ENCODE results near the gene IGF2R.
"Not testable (repeated sequence)": the region's sequence is repeated elsewhere in the genome, so short reads cannot be mapped to it uniquely, and the experiment has no call there.

IGF2R gene

GRCh38 chr6:159960485-159960884 lies 8.4 kb upstream of the IGF2R start:
- no peak overlapping the region for H3K4me3 ChIP-seq (ENCODE audit: low read length)
- no peak for TF ChIP-seq CTCF (IDR thresholded peaks at IDR 0.05; ENCODE audit: insufficient read depth, low read depth, low read length, missing control alignments)
- DNase-seq (ENCODE audit: low read depth): no peak

GRCh38 chr6:159961528-159961927 lies 7.4 kb upstream of the IGF2R start:
- DNase-seq (ENCODE audit: low read depth): peak; percentile 77
- TF ChIP-seq CTCF (IDR thresholded peaks at IDR 0.05; ENCODE audit: insufficient read depth, low read depth, low read length, missing control alignments): no peak
- H3K4me3 ChIP-seq (ENCODE audit: low read length): no peak overlapping the region

DNA sequence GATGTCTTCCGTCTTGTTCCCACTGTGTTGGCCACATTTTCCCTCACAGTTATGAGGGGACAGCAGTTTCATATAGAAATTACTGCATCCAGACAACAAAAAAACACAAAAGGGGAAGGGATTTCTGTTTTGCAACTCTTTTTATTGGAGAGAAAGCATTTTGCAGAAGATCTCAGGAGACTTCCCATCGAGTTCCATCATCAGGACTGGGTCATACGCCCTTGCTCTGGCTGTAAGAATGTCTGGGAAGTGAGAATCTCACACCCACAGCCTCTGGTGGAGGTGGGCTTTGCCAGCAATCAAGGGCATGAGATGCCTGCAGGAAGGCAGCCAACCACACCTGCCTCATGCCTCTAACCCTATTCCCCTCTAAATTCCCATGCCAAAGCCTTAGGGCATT lies 5.8 kb upstream of the IGF2R start:
- no peak for TF ChIP-seq CTCF (IDR thresholded peaks at IDR 0.05; ENCODE audit: insufficient read depth, low read depth, low read length, missing control alignments)
- no peak for DNase-seq (ENCODE audit: low read depth)
- H3K4me3 ChIP-seq (ENCODE audit: low read length): no peak overlapping the region

- no peak for DNase-seq (ENCODE audit: low read depth)
- TF ChIP-seq CTCF (IDR thresholded peaks at IDR 0.05; ENCODE audit: insufficient read depth, low read depth, low read length, missing control alignments): no peak
- no peak overlapping the region for H3K4me3 ChIP-seq (ENCODE audit: low read length)
These were observed 4.8 kb upstream of the IGF2R start for GRCh38 chr6:159964046-159964445.

GRCh38 chr6:159966339-159966738 lies 2.5 kb upstream of the IGF2R start:
- peak; percentile 48 for DNase-seq (ENCODE audit: low read depth)
- TF ChIP-seq CTCF (IDR thresholded peaks at IDR 0.05; ENCODE audit: insufficient read depth, low read depth, low read length, missing control alignments): peak; percentile 13
- H3K4me3 ChIP-seq (ENCODE audit: low read length): no peak overlapping the region

DNA sequence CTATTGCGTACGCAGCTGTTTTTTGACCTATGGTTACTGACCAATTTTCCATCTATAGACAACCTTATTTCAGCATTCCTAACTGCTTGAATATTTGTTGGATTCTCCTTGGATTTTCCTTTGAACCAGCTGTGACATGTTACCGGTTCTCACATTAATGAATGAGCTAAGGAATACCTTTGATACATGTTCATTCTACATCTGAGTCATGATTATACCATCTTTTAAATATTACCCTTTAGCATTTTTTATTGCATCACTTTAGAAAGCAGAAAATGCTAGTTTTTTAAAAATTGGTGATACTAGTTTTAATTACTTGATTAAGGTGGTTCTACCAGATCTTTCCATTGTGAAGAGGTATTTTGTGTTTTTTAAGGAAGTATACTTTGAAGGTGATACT lies 1.9 kb upstream of the IGF2R start:
- TF ChIP-seq CTCF (IDR thresholded peaks at IDR 0.05; ENCODE audit: insufficient read depth, low read depth, low read length, missing control alignments): no peak
- H3K4me3 ChIP-seq (ENCODE audit: low read length): no peak overlapping the region
- peak; percentile 90 for DNase-seq (ENCODE audit: low read depth)

DNA sequence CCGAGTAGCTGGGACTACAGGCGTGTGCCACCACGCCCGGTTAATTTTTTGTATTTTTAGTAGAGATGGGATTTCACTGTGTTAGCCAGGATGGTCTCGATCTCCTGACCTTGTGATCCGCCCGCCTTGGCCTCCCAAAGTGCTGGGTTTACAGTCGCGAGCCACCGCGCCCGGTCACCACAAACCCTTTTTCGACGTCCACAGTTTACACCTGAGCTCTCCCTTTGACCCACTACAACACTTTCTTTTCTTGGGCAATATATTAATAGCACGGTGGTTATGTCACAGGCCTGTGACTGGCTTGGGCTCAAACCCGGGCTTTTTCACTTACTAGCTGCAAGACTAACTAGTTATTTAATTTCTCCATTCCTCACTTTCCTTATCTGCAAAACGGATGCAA lies 1.3 kb upstream of the IGF2R start:
- H3K4me3 ChIP-seq (ENCODE audit: low read length); DNase-seq (ENCODE audit: low read depth): not testable (repeated sequence)
